Caco-2 (cell line): Measurements from ENCODE around the gene TRAPPC5. TPM values are rescaled to one million over a fixed set of nuclear protein-coding genes. Genes with fewer than 3 reads are reported as not detected.

ENCODE experiments used
- BruUV-seq: library from RNA; stranded (reverse); fragments of 400-500 nt; replicated peaks from 2 replicates; lab custom pipeline; 2021; lab: Mats Ljungman, UMichigan
- CTCF ChIA-PET: fragments of 300-600 bp; sonication (Branson Sonifier 250); formaldehyde crosslinking; loops from one replicate; lab custom pipeline; 2022; ENCODE audit warnings: antibody characterized with exemption; lab: Charles Lee
- POLR2A ChIA-PET: fragments of 300-600 bp; sonication (Branson Sonifier 250); formaldehyde crosslinking; loops from one replicate; lab custom pipeline; 2022; ENCODE audit warnings: antibody characterized with exemption; lab: Charles Lee
- DNase-seq, 2 experiments: peaks; one replicate each; pipeline versions ENCODE4 v3.0.0 to v3.0.0-alpha.2; 2020 to 2022
- H3K27me3 ChIP-seq: replicated peaks from 2 replicates; pipeline ENCODE4 v1.6.0; 2011; ENCODE audit warnings: low read length; ENCODE audit not compliant: control insufficient read depth, insufficient read depth
- H3K36me3 ChIP-seq: 2 replicates; pipeline ENCODE4 v1.5.1; 2011; ENCODE audit warnings: low read length; ENCODE audit not compliant: control insufficient read depth, insufficient read depth
- H3K4me1 ChIP-seq: fragments of 250-450 bp; sonication (Bioruptor Pico); 2 replicates; pipeline ENCODE4 v1.5.1; 2020; ENCODE audit warnings: mild to moderate bottlenecking
- H3K4me3 ChIP-seq: 2 replicates; pipeline ENCODE4 v1.5.1; 2011; ENCODE audit warnings: low read depth, mild to moderate bottlenecking, control low read depth, low read length
- H3K9me3 ChIP-seq: fragments of 250-450 bp; sonication (Bioruptor Pico); 2 replicates; pipeline ENCODE4 v1.5.1; 2020; ENCODE audit warnings: mild to moderate bottlenecking, moderate library complexity
- H3K27ac Mint-ChIP-seq: one replicate; pipeline ENCODE4 v1.8.0; 2022; ENCODE audit warnings: mixed read lengths; ENCODE audit not compliant: unreplicated experiment
- H3K27me3 Mint-ChIP-seq: one replicate; pipeline ENCODE4 v1.8.0; 2022; ENCODE audit warnings: mixed read lengths; ENCODE audit not compliant: insufficient read depth, unreplicated experiment
- H3K36me3 Mint-ChIP-seq: one replicate; pipeline ENCODE4 v1.8.0; 2022; ENCODE audit warnings: mild to moderate bottlenecking, mixed read lengths; ENCODE audit not compliant: insufficient read depth, unreplicated experiment
- H3K4me1 Mint-ChIP-seq: one replicate; pipeline ENCODE4 v1.8.0; 2022; ENCODE audit warnings: low read depth, mixed read lengths; ENCODE audit not compliant: unreplicated experiment
- H3K4me3 Mint-ChIP-seq: one replicate; pipeline ENCODE4 v1.8.0; 2022; ENCODE audit warnings: mild to moderate bottlenecking, moderate library complexity, mixed read lengths; ENCODE audit not compliant: unreplicated experiment
- H3K9me3 Mint-ChIP-seq: one replicate; pipeline ENCODE4 v1.8.0; 2022; ENCODE audit warnings: mixed read lengths; ENCODE audit not compliant: unreplicated experiment
- CTCF ChIP-seq, 2 experiments: fragments of 200-600 bp in 1 of 2; IDR thresholded peaks; 1 replicate in 1 of 2; 2 replicates in 1 of 2; pipeline versions ENCODE4 v1.5.1 to v1.8.0; 2011 to 2022; ENCODE audit warnings: antibody characterized with exemption in 1 of 2, control low read depth in 1 of 2, inconsistent platforms in 1 of 2, low read depth in 1 of 2, low read length in 1 of 2, mild to moderate bottlenecking in 1 of 2, moderate library complexity in 1 of 2; ENCODE audit not compliant: insufficient read depth in 1 of 2, severe bottlenecking in 1 of 2, unreplicated experiment in 1 of 2
- intact Hi-C: fragments of 100-400 bp; cut with micrococcal nuclease; formaldehyde crosslinking; loops from one replicate; pipeline ENCODE4 v1.10.0; 2022; ENCODE audit not compliant: unreplicated experiment
- total RNA-seq: library from RNA; stranded (reverse); gene quantifications from 2 replicates; pipeline ENCODE4 v1.2.3, GENCODE V29; 2022

The TRAPPC5 gene
- total RNA-seq, 1 experiment from 2014 or later, result 80.3 TPM

DNA sequence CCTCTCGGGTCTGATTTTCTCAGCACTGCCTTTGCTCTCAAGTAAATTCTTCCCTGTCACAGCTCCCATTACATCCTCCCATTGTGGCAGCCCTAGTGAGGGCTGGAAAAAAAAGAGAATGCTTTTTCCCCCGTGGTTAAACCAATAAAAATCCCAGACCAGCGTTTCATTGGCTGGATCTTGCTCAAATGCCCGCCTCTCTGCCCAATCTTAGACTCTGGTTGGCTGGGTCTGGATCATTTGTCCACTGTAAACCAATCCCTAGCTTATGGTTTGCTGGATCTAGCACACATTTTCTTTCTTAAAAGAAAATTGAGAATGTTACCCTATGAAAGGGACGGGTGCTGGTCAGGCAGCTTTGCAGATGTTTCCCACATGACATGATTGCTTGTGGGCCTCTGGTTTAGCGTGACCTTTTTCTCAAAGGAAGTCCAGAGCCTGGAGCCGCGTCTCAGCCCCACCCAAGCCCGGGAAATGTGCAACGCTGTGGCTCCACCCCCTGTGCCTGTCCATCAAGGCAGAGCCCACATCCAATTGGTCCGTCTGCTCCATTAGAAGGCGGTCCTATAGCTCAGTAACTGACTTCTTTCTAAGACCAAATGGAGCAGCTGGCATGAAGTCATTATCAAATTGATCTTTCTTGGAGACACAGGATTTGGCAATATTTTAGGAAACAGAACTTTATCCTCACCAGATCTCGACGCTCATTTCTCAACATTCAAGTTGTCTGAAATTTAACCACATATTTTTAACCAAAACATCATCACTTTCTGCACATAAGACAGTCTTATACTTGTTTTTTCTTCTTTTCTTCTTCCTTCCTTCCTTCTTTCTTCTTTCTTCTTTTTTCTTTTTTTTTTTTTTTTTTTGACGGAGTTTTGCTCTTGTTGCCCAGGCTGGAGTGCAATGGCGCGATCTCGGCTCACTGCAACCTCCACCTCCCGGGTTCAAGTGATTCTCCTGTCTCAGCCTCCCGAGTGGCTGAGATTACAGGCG is 6.3 kb upstream of the TRAPPC5 start:
- Mint-ChIP-seq H3K4me3 (no peak overlapping the region), H3K9me3 (peaks cover 10% of the 10 kb centered on the region), H3K36me3 (peaks cover 16% of the 10 kb centered on the region), H3K27ac (no peak overlapping the region), H3K4me1 (no peaks in the 10 kb centered on the region), H3K27me3 (peaks cover 6% of the 10 kb centered on the region)
- ChIA-PET CTCF (interaction anchor here (0.8 to 1.2 kb wide), 2 partner anchors 17 to 106 kb away, joined by 5 to 7 read pairs; no protein-coding TSS in a partner anchor), POLR2A (interaction anchor here (0.5 kb wide), 1 partner anchor 223 kb away, joined by 3 read pairs; no protein-coding TSS in a partner anchor)
- TF ChIP-seq CTCF (IDR thresholded peaks at IDR 0.05; ENCODE audit: insufficient read depth in 1 of 2, low read depth in 1 of 2, low read length in 1 of 2, severe bottlenecking in 1 of 2, unreplicated experiment in 1 of 2), result no peak
- no peaks in the 10 kb centered on the region for H3K4me1 ChIP-seq
- no peaks in the 10 kb centered on the region for H3K36me3 ChIP-seq
- intact Hi-C loops, result no loop called here
- H3K27me3 ChIP-seq, result no peaks in the 10 kb centered on the region
- no peaks in the 10 kb centered on the region for H3K9me3 ChIP-seq
- BruUV-seq, result no TSS peak
- peak; percentile 59 to 68 for DNase-seq
- no peak overlapping the region for H3K4me3 ChIP-seq

- Mint-ChIP-seq H3K36me3 (peaks cover 12% of the 10 kb centered on the region), H3K4me1 (no peaks in the 10 kb centered on the region), H3K4me3 (no peak overlapping the region), H3K27me3 (peaks cover 3% of the 10 kb centered on the region), H3K27ac (no peak overlapping the region), H3K9me3 (peaks cover 10% of the 10 kb centered on the region)
- BruUV-seq, result no TSS peak
- peaks cover 5% of the 10 kb centered on the region; the same call in 1 of the 2 replicates for H3K4me1 ChIP-seq
- intact Hi-C loops, result no loop called here
- ChIA-PET POLR2A (interaction anchor here (0.6 kb wide), 1 partner anchor 108 kb away, joined by 8 read pairs; no protein-coding TSS in a partner anchor), CTCF (interaction anchor here (1.5 kb wide), 1 partner anchor 108 kb away, joined by 3 read pairs; no protein-coding TSS in a partner anchor)
- H3K4me3 ChIP-seq, result no peak overlapping the region
- TF ChIP-seq CTCF (IDR thresholded peaks at IDR 0.05; ENCODE audit: insufficient read depth in 1 of 2, low read depth in 1 of 2, low read length in 1 of 2, severe bottlenecking in 1 of 2, unreplicated experiment in 1 of 2), result no peak
- no peaks in the 10 kb centered on the region for H3K27me3 ChIP-seq
- no peak for DNase-seq
- no peaks in the 10 kb centered on the region for H3K36me3 ChIP-seq
- H3K9me3 ChIP-seq, result no peaks in the 10 kb centered on the region
These were observed 4.3 kb upstream of the TRAPPC5 start for GRCh38 chr19:7676376-7676775.

GRCh38 chr19:7676854-7677253 is 3.8 kb upstream of the TRAPPC5 start, which contains the start of gene MCEMP1:
Gene MCEMP1 (plus strand): TSS chr19:7677090. CDS start chr19:7677121, 31 bp downstream.
- ChIA-PET POLR2A (no interaction called here), CTCF (interaction anchor here (1.5 kb wide), 1 partner anchor 109 kb away, joined by 3 read pairs; no protein-coding TSS in a partner anchor)
- Histone ChIP-seq H3K27me3 (no peaks in the 10 kb centered on the region), H3K36me3 (no peaks in the 10 kb centered on the region), H3K9me3 (no peaks in the 10 kb centered on the region), H3K4me1 (peaks cover 10% of the 10 kb centered on the region; the same call in 1 of the 2 replicates), H3K4me3 (no peak within 1 kb of the TSS)
- TF ChIP-seq CTCF (IDR thresholded peaks at IDR 0.05; ENCODE audit: insufficient read depth in 1 of 2, low read depth in 1 of 2, low read length in 1 of 2, severe bottlenecking in 1 of 2, unreplicated experiment in 1 of 2), result no peak
- H3K4me3 Mint-ChIP-seq, result no peak within 1 kb of the TSS
- no peak within 1 kb of the TSS for H3K27ac Mint-ChIP-seq
- intact Hi-C loops, result no loop called here
- H3K27me3 Mint-ChIP-seq, result peaks cover 3% of the 10 kb centered on the region
- no TSS peak for BruUV-seq
- H3K4me1 Mint-ChIP-seq, result no peaks in the 10 kb centered on the region
- no peak for DNase-seq
- H3K9me3 Mint-ChIP-seq, result peaks cover 10% of the 10 kb centered on the region
- H3K36me3 Mint-ChIP-seq, result peaks cover 12% of the 10 kb centered on the region
